Osteoblast (primary cell): ENCODE measurements around the gene HOXB8. TPM values are rescaled to one million over a fixed set of nuclear protein-coding genes. Genes with fewer than 3 reads are reported as not detected.
A peak's percentile ranks its signal among the peaks of the same experiment; 100 is the strongest.

Experiments
- DNase-seq: peaks from one replicate; pipeline ENCODE4 v3.0.0; 2011; ENCODE audit warnings: low spot score, mixed read lengths; ENCODE audit not compliant: insufficient read length; ENCODE audit errors: missing footprints
- H2AFZ ChIP-seq: 2 replicates; pipeline ENCODE4 v1.6.0; 2011; ENCODE audit warnings: mild to moderate bottlenecking, low read length
- H3K27ac ChIP-seq: 2 replicates; pipeline ENCODE4 v1.5.1; 2011; ENCODE audit warnings: mild to moderate bottlenecking, low read depth, low read length, moderate library complexity
- H3K27me3 ChIP-seq: 2 replicates; pipeline ENCODE4 v1.6.0; 2012; ENCODE audit warnings: mild to moderate bottlenecking, control low read depth, inconsistent platforms, low read length, moderate library complexity; ENCODE audit not compliant: insufficient read depth
- H3K36me3 ChIP-seq: 2 replicates; pipeline ENCODE4 v1.5.1; 2011; ENCODE audit warnings: mild to moderate bottlenecking, low read length, control low read depth, moderate library complexity; ENCODE audit not compliant: insufficient read depth
- H3K4me1 ChIP-seq: 2 replicates; pipeline ENCODE4 v1.5.1; 2011; ENCODE audit warnings: mild to moderate bottlenecking, low read length, control low read depth, moderate library complexity; ENCODE audit not compliant: insufficient read depth
- H3K4me2 ChIP-seq: 2 replicates; pipeline ENCODE4 v1.6.0; 2011; ENCODE audit warnings: mild to moderate bottlenecking, low read length; ENCODE audit not compliant: insufficient read depth
- H3K4me3 ChIP-seq: fragments of 200-600 bp; sonication (generic); 3 replicates; pipeline ENCODE4 v1.5.1; 2012; ENCODE audit warnings: mild to moderate bottlenecking, low read length, inconsistent platforms; ENCODE audit not compliant: insufficient read depth
- H3K79me2 ChIP-seq: 2 replicates; pipeline ENCODE4 v1.6.0; 2012; ENCODE audit warnings: mild to moderate bottlenecking, low read length, control low read depth, inconsistent platforms; ENCODE audit not compliant: insufficient read depth
- H3K9me3 ChIP-seq: 2 replicates; pipeline ENCODE4 v1.5.1; 2011; ENCODE audit warnings: low read depth, low read length, control low read depth
- H4K20me1 ChIP-seq: 2 replicates; pipeline ENCODE4 v1.6.0; 2012; ENCODE audit warnings: mild to moderate bottlenecking, low read length, control low read depth; ENCODE audit not compliant: insufficient read depth
- CTCF ChIP-seq: IDR thresholded peaks from 2 replicates; pipeline ENCODE4 v1.5.1; 2011; ENCODE audit warnings: mild to moderate bottlenecking, low read depth, low read length, moderate library complexity; ENCODE audit errors: extremely low read depth
- small RNA-seq: library from RNA; depleted of rRNA; stranded (forward); fragments of <200 nt; gene quantifications from one replicate; pipeline ENCODE3, GENCODE V24; 2012
- total RNA-seq: library from RNA; depleted of rRNA; stranded (reverse); fragments of >200 nt; gene quantifications from 2 replicates; pipeline ENCODE4 v1.2.3, GENCODE V29; 2012

Gene HOXB8
- total RNA-seq, 1 donor, result not detected

DNA sequence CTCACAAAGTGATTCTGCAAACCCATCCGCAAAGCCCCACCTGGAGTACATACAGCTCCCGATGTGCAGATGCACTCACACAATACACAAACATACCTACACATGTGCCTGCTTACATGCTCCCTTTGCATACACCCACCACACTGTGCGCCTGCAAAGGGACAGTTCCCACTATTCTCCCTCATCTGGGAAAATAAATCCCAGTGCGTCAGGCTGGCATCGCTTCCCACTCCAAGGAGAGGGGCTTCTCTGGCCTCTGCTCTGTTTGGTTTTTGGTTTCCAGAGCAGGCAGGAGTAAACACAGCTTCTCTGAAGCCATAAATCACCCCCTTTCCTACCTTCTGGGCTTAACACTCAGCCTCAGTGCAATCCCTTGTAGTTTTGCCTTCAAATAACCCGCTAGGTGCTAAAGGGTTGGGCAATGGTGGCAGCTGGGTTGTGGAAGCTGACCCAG is 51.7 kb downstream of the HOXB8 start:
- H4K20me1 ChIP-seq, result no peaks in the 10 kb centered on the region
- no peaks in the 10 kb centered on the region for H3K36me3 ChIP-seq
- peak overlapping the region; percentile 9 for H3K4me2 ChIP-seq
- no peak for DNase-seq
- H3K27me3 ChIP-seq, result peaks cover 89% of the 10 kb centered on the region
- H3K9me3 ChIP-seq, result no peaks in the 10 kb centered on the region
- no peaks in the 10 kb centered on the region for H3K4me1 ChIP-seq
- no peak overlapping the region for H3K4me3 ChIP-seq
- no peaks in the 10 kb centered on the region for H3K79me2 ChIP-seq
- no peak overlapping the region for H3K27ac ChIP-seq
- TF ChIP-seq CTCF, result no peak
- H2AFZ ChIP-seq, result no peak overlapping the region

GRCh38 chr17:48562934-48563333 is 52.2 kb downstream of the HOXB8 start:
- no peak overlapping the region for H3K4me2 ChIP-seq
- peaks cover 89% of the 10 kb centered on the region for H3K27me3 ChIP-seq
- H3K4me1 ChIP-seq, result no peaks in the 10 kb centered on the region
- no peak for TF ChIP-seq CTCF
- no peaks in the 10 kb centered on the region for H3K36me3 ChIP-seq
- H3K4me3 ChIP-seq, result no peak overlapping the region
- H2AFZ ChIP-seq, result no peak overlapping the region
- H4K20me1 ChIP-seq, result no peaks in the 10 kb centered on the region
- no peaks in the 10 kb centered on the region for H3K79me2 ChIP-seq
- H3K27ac ChIP-seq, result no peak overlapping the region
- H3K9me3 ChIP-seq, result no peaks in the 10 kb centered on the region
- DNase-seq, result no peak

Small RNA genes within 50 kb of the gene (small RNA-seq; reads per million reads assigned to genes)
- 8.1 reads per million, percentile 91 among the genes with 10 or more reads in this experiment for gene MIR196A1

Other genes starting within 250 kb of the HOXB8 start
- gene SKAP1, start 185.1 kb downstream of the HOXB8 start, total RNA-seq, result not detected in 2 replicates
- not detected in 2 replicates for gene HOXB1, start 84.3 kb downstream of the HOXB8 start, total RNA-seq
- 2.1 and 3.3 TPM in 2 replicates for gene HOXB2, start 70.2 kb downstream of the HOXB8 start, total RNA-seq
- gene HOXB4, start 36.9 kb downstream of the HOXB8 start, total RNA-seq, result 0.29 and 0.36 TPM in 2 replicates
- gene HOXB3, start 25.1 kb downstream of the HOXB8 start, total RNA-seq, result 1.5 and 1.8 TPM in 2 replicates
- gene HOXB5, start 21.5 kb downstream of the HOXB8 start, total RNA-seq, result not detected in 2 replicates
- 0.59 and 0.72 TPM in 2 replicates for gene HOXB6, start 10.3 kb downstream of the HOXB8 start, total RNA-seq
- 0.36 TPM in 1 of 2 replicates, not detected in the other for gene HOXB7, start 4.3 kb downstream of the HOXB8 start, total RNA-seq
- gene HOXB9, start 11.1 kb upstream of the HOXB8 start, total RNA-seq, result not detected in 2 replicates
- 0.88 TPM in 1 of 2 replicates, not detected in the other for gene PRAC1, start 107.2 kb upstream of the HOXB8 start, total RNA-seq
- gene PRAC2, start 107.9 kb upstream of the HOXB8 start, total RNA-seq, result not detected in 2 replicates
- gene HOXB13, start 113.5 kb upstream of the HOXB8 start, total RNA-seq, result not detected in 2 replicates
- gene TTLL6, start 201.9 kb upstream of the HOXB8 start, total RNA-seq, result not detected in 2 replicates
- gene CALCOCO2, start 215.7 kb upstream of the HOXB8 start, total RNA-seq, result 103 and 105 TPM in 2 replicates